Muscle layer of colon (tissue), 2 donors: ENCODE measurements around the gene HMGCS1.
"Not testable (repeated sequence)": the region's sequence is repeated elsewhere in the genome, so short reads cannot be mapped to it uniquely, and the experiment has no call there.

Experiments used
- H3K27ac ChIP-seq: one replicate; pipeline ENCODE4 v1.7.0; 2013; ENCODE audit warnings: low read depth, mild to moderate bottlenecking, low read length, moderate library complexity
- H3K27me3 ChIP-seq, 2 donors: one replicate each; pipeline ENCODE4 v1.7.0; 2013; ENCODE audit warnings: low read length in 2 of 2, mild to moderate bottlenecking in 2 of 2; ENCODE audit not compliant: insufficient read depth in 2 of 2, control insufficient read depth in 1 of 2
- H3K36me3 ChIP-seq: one replicate; pipeline ENCODE4 v1.7.0; 2013; ENCODE audit warnings: mild to moderate bottlenecking, low read length; ENCODE audit not compliant: insufficient read depth
- H3K4me1 ChIP-seq: one replicate; pipeline ENCODE4 v1.7.0; 2013; ENCODE audit warnings: mild to moderate bottlenecking, low read length; ENCODE audit not compliant: insufficient read depth
- H3K4me3 ChIP-seq, 2 donors: one replicate each; pipeline ENCODE4 v1.7.0; 2013; ENCODE audit warnings: low read length in 2 of 2, low read depth in 1 of 2, mild to moderate bottlenecking in 1 of 2, moderate library complexity in 1 of 2
- H3K9ac ChIP-seq: one replicate; pipeline ENCODE4 v1.7.0; 2013; ENCODE audit warnings: low read length
- H3K9me3 ChIP-seq: one replicate; pipeline ENCODE4 v1.7.0; 2013; ENCODE audit warnings: mild to moderate bottlenecking, low read length
- donor health status: abdominal sarcoma.
- donor health status: Adenocarcinoma of cecum.

Gene HMGCS1

DNA sequence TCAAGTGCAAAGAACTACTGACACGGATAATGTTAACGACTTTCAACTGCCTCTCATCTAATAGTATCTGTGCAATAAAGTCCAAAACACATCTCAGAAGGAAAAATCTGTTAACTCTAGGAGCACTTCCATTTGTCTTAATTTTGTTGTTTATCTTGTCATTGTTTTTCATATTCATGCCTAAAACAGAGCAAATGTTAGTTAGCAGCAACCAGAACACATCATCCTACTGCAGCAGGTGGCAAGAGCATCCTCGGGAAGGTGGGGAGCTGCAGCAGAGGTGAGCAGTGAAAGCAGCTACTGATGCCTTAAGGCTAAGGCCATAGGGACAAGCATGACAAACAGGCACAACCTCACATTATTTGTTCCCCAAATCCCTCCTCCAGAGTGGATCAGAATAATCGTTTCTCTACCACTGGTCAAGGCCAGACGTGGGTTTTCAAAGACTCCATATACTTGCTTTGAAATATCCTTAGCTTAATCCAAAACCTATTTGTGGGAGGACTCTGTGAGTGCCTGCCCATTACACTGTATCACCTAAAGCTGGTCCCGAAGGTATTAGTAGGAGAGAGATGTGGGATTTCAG lies 1.0 kb downstream of the HMGCS1 start:
- H3K9ac ChIP-seq = peak overlapping the region; percentile 62
- H3K36me3 ChIP-seq = no peaks in the 10 kb centered on the region
- no peaks in the 10 kb centered on the region for H3K9me3 ChIP-seq
- H3K4me1 ChIP-seq = peaks cover 14% of the 10 kb centered on the region
- H3K27ac ChIP-seq = no peak overlapping the region
- no peaks in the 10 kb centered on the region for H3K27me3 ChIP-seq
- H3K4me3 ChIP-seq = peak overlapping the region in 1 of 2 donors; percentile 78

DNA sequence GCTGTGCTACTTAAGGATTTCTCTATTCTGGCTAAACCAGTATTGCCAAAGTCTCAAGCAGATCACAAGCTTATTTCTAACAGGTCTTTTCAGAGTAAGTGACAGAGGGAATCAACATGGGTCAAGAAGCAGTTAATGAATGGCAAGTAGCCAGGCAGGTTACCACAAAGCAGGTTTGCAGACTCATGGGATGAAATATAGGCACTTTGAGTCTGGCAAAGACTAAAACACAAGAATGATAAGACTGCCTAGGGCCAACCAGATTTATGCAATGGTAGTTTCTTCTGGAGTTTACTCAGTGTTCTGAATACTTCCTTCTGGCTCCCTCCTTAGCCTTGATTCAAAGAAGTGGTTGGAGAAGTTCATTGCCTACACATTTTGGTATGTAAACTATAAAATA lies 3.6 kb downstream of the HMGCS1 start:
- H3K9ac ChIP-seq = no peak overlapping the region
- no peaks in the 10 kb centered on the region for H3K9me3 ChIP-seq
- H3K4me3 ChIP-seq = no peak overlapping the region
- no peak overlapping the region for H3K27ac ChIP-seq
- no peaks in the 10 kb centered on the region for H3K36me3 ChIP-seq
- peaks cover 14% of the 10 kb centered on the region for H3K4me1 ChIP-seq
- no peaks in the 10 kb centered on the region for H3K27me3 ChIP-seq

DNA sequence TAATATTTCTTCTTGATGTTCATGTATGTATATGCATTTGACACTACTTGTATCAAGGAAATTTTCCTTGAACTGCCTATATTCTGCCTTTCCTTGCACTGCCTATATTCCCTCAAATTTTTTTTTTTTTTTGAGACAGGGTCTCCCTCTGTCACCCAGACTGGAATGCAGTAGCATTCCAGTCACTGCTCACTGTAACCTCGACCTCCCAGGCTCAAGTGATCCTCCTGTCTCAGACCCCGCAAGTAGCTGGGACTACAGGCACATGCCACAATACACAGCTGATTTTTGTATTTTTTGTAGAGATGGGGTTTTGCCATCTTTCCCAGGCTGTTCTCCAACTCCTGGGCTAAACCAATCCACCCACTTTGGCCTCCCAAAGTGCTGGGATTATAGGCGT lies 4.1 kb downstream of the HMGCS1 start:
- no peak overlapping the region for H3K9ac ChIP-seq
- no peaks in the 10 kb centered on the region for H3K36me3 ChIP-seq
- H3K9me3 ChIP-seq = no peaks in the 10 kb centered on the region
- no peak overlapping the region for H3K27ac ChIP-seq
- peaks cover 14% of the 10 kb centered on the region for H3K4me1 ChIP-seq
- no peak overlapping the region for H3K4me3 ChIP-seq
- no peaks in the 10 kb centered on the region for H3K27me3 ChIP-seq

DNA sequence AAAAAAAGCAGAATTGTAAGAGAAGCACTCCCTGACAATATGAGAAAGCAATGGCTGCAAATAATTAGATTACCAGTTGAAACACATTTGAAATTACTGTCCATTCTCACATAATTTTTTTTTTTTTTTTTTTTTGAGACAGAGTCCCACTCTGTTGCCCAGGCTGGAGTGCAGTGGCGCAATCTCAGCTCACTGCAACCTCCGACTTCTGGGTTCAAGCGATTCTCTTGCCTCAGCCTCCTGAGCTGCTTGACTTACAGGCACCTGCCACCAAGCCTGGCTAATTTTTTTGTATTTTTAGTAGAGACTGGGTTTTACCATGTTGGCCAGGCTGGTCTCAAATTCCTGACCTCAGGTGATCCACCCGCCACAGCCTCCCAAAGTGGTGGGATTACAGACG lies 6.3 kb downstream of the HMGCS1 start:
- H3K27ac ChIP-seq, H3K4me1 ChIP-seq, H3K27me3 ChIP-seq, H3K36me3 ChIP-seq, H3K9me3 ChIP-seq, H3K9ac ChIP-seq, H3K4me3 ChIP-seq: not testable (repeated sequence)

DNA sequence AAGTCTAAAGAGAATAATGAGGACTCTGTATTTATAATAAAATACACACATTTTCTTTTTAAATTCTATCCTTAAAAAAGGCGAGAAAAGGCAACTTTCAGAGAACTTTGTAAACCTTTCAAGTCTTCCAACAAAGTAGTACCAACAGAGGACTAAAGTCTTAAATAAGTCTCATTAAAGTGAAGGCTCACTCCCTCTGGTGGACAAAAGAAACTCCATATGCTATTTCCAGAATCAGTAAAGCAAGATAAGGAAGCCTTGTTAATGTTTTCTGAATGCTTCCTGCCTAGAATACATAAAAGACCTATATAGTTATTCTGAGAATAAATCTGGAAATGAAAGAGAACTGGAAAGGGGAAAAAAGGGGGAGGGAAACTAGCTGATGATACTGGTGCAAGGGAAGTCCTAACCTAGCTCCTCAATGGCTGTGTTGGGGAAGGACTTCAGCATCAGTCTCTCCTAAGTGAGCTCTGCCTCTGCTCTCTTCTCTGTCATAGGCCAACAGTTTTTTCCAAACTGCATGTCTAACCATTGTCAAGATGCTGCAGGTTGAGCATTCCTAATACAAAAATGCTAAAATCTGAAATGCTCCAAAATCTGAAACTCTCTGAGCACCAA lies 7.2 kb downstream of the HMGCS1 start:
- Histone ChIP-seq H3K9me3 (no peaks in the 10 kb centered on the region), H3K27ac (no peak overlapping the region), H3K4me1 (no peaks in the 10 kb centered on the region), H3K9ac (no peak overlapping the region), H3K4me3 (no peak overlapping the region), H3K27me3 (no peaks in the 10 kb centered on the region), H3K36me3 (no peaks in the 10 kb centered on the region)

DNA sequence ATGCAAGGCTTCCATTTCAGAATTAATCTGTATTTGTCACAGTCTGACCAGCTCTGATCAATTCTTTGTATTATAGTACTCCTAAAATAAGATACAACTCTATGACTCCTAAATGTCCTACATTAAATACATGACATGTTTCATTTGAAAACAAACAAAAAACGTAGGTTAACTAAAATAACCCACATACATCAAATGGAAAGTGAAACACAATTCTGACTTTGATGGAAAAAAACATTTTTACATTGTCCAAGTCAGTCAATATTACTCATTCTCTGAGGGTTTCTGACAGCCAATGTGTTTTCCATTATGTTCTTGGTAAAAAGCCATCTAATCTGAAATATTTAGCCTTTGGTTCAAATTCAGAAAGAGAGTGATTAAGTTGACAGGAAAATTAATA lies 8.7 kb downstream of the HMGCS1 start:
- Histone ChIP-seq H3K9ac (no peak overlapping the region), H3K4me3 (no peak overlapping the region), H3K4me1 (no peaks in the 10 kb centered on the region), H3K27me3 (no peaks in the 10 kb centered on the region), H3K9me3 (no peaks in the 10 kb centered on the region), H3K36me3 (no peaks in the 10 kb centered on the region), H3K27ac (no peak overlapping the region)

DNA sequence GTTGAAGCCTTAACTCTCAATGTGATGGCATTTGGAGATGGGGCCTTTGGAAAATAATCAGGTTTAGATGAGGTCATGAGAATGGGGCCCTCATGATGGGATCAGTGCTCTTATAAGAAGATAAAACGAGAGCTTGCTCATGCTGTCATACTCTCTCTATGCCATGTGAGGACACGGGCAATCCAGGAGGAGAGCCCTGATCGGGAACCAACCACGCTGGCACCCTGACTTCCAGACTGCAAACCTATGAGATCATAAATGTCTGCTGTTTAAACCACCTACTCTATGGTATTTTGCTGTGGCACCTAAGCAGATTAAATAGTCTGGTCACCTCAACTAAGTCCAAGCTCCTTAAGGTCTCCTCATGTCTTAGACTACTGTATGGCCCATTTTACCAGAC lies 10.0 kb downstream of the HMGCS1 start:
- peaks cover 5% of the 10 kb centered on the region for H3K36me3 ChIP-seq
- no peak overlapping the region for H3K9ac ChIP-seq
- no peaks in the 10 kb centered on the region for H3K9me3 ChIP-seq
- no peaks in the 10 kb centered on the region for H3K4me1 ChIP-seq
- H3K27ac ChIP-seq = no peak overlapping the region
- H3K4me3 ChIP-seq = no peak overlapping the region
- no peaks in the 10 kb centered on the region for H3K27me3 ChIP-seq

DNA sequence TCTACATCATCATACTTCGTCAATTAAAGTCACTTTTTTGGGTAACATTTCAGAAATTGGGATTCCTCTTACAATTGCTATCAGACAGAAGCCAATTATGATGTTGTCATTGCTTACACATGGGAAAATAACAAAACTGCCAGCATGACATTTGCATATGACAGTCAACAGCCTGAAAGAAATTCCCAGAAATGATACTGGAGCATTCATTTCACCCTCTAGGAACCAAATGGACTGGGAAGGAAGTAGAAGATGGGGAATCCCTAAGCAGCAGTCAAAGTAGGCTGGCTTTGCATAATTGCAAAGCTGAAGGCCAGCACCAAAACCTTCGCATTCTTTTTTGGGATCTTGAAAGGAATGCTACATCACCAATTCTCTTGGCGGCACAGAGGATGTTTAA lies 10.7 kb downstream of the HMGCS1 start:
- H3K9ac ChIP-seq = no peak overlapping the region
- H3K9me3 ChIP-seq = no peaks in the 10 kb centered on the region
- no peak overlapping the region for H3K4me3 ChIP-seq
- H3K4me1 ChIP-seq = no peaks in the 10 kb centered on the region
- no peaks in the 10 kb centered on the region for H3K27me3 ChIP-seq
- H3K27ac ChIP-seq = no peak overlapping the region
- peaks cover 11% of the 10 kb centered on the region for H3K36me3 ChIP-seq

DNA sequence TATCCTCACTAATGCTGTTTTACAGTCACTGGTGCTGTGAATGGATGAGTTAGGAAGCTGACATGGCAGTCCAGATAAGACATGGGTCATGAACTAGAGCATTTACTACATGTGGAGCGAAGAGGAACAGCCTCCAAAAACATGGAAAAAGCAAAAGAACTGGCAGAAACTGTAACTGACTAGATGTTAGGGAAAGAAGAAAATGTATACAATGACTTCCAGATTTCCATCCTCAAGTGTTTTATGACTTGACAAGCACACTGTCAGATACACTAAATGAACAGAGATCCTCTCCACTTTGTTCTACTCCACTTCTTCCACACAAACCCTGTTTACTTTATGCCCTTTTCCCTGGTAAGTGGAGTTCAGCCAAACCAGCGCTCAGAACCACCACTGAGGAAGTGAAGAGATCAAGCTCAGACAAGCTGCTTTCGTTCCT lies 11.5 kb downstream of the HMGCS1 start:
- no peak overlapping the region for H3K4me3 ChIP-seq

DNA sequence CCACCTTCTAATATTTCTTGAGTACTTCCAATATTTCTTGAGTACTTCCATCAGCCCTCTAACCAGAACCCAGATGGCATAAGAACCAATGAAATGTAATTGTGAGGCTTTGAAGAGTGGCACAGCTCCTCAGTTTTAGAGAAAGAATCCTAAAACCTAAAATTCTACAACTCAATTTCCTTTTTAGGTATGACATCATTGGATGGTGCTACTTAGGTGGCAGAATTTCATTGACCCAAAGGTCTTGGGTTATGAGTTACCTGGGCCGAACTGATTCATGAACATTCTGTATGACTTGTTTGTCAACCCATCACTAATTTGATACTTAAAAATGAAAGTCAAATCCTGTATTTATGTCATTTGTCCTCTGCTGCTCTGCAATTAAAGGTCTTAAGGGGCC lies 13.1 kb downstream of the HMGCS1 start:
- Histone ChIP-seq H3K9me3 (no peaks in the 10 kb centered on the region), H3K27me3 (no peaks in the 10 kb centered on the region), H3K4me3 (no peak overlapping the region), H3K4me1 (no peaks in the 10 kb centered on the region), H3K9ac (no peak overlapping the region), H3K36me3 (peaks cover 34% of the 10 kb centered on the region), H3K27ac (no peak overlapping the region)

More for the DNA sequence above, 11.5 kb downstream of the HMGCS1 start:
- Histone ChIP-seq H3K27me3 (no peaks in the 10 kb centered on the region), H3K36me3 (peaks cover 19% of the 10 kb centered on the region), H3K27ac (no peak overlapping the region), H3K9me3 (no peaks in the 10 kb centered on the region), H3K4me1 (no peaks in the 10 kb centered on the region), H3K9ac (no peak overlapping the region)

DNA sequence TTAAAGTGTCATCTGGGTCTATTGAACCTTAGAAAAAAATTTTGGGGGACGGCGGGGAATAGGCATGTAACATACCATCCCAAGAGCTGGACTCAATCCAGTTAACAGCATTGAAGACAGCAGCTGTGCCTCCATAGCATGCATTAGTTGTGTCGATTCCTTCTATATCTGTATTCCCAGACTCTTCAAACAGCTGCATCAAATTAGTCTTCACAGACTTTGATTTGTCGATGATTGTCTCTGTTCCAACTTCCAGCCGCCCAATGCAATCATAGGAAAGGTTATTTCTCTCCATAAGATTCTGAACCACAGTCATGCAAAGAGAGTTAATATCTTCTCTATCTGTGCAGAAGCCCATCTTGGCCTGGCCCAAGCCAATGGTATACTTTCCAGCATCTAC lies 14.8 kb downstream of the HMGCS1 start:
- Histone ChIP-seq H3K27me3 (no peaks in the 10 kb centered on the region), H3K9ac (no peak overlapping the region), H3K4me1 (no peaks in the 10 kb centered on the region), H3K27ac (no peak overlapping the region), H3K9me3 (no peaks in the 10 kb centered on the region), H3K4me3 (no peak overlapping the region), H3K36me3 (peaks cover 46% of the 10 kb centered on the region)

DNA sequence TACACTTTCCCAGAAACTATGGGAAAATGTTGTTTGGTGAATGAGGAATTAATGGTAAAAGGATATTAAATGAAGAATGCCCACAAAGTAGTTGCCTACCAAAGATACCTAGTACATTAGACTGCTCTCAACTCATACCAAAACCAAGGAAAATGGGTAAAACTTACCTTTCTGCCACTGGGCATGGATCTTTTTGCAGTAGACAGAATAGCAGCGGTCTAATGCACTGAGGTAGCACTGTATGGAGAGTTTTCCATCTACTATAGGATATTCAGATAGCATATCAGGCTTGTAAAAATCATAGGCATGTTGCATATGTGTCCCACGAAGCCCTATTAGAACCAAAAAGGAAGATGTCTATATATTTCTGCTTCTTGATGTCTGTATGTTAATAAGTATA lies 16.4 kb downstream of the HMGCS1 start:
- H3K4me3 ChIP-seq = no peak overlapping the region
- no peak overlapping the region for H3K27ac ChIP-seq
- H3K9me3 ChIP-seq = no peaks in the 10 kb centered on the region
- H3K9ac ChIP-seq = no peak overlapping the region
- no peaks in the 10 kb centered on the region for H3K4me1 ChIP-seq
- H3K36me3 ChIP-seq = peaks cover 58% of the 10 kb centered on the region
- H3K27me3 ChIP-seq = no peaks in the 10 kb centered on the region
